ENCODE data around the gene PIP4K2C.

PIP4K2C gene

DNA sequence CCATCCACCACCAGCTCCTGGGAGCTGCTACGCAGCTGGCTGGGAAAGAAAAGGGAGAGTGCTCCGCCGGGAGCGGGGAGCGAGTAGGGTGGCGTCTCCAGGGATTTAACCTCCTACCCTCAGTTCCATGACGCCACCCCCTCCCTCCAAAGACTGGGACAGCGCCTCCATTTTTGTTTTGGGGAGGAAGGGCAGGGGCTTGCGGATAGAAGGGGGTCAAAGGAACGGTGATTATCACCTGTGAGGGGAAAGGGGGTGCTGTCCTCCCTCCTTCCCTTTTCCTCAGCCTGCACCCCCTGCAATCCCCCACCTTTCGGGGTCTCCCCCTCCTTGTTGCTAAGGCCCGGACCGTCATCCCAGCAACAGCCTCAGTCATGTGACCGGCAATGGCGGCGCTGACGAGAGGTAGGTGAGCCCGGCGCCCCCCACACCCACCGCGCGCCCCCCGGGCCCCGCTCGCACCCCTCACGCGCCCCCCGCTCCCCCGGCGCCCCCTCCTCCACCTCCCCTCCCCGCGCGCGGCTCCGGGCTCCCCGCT, 13.5 kb downstream of the PIP4K2C start, which contains the start of gene DTX3:
Gene DTX3, plus strand, starts transcription at position 371 of the 538 bp plus-strand sequence. CDS start 1,694 bp downstream, outside the sequence.
- peak within 1 kb of the TSS; percentile 59 for H3K4me3 ChIP-seq (ENCODE audit: control insufficient read depth, low read depth, low read length)
- DNase-seq (ENCODE audit: low read depth): no peak
- TF ChIP-seq, protein P1, sequence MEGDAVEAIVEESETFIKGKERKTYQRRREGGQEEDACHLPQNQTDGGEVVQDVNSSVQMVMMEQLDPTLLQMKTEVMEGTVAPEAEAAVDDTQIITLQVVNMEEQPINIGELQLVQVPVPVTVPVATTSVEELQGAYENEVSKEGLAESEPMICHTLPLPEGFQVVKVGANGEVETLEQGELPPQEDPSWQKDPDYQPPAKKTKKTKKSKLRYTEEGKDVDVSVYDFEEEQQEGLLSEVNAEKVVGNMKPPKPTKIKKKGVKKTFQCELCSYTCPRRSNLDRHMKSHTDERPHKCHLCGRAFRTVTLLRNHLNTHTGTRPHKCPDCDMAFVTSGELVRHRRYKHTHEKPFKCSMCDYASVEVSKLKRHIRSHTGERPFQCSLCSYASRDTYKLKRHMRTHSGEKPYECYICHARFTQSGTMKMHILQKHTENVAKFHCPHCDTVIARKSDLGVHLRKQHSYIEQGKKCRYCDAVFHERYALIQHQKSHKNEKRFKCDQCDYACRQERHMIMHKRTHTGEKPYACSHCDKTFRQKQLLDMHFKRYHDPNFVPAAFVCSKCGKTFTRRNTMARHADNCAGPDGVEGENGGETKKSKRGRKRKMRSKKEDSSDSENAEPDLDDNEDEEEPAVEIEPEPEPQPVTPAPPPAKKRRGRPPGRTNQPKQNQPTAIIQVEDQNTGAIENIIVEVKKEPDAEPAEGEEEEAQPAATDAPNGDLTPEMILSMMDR (IDR thresholded peaks at IDR 0.05; ENCODE audit: control insufficient read depth, insufficient read depth, low read depth, low read length, missing control alignments): no peak

DNA sequence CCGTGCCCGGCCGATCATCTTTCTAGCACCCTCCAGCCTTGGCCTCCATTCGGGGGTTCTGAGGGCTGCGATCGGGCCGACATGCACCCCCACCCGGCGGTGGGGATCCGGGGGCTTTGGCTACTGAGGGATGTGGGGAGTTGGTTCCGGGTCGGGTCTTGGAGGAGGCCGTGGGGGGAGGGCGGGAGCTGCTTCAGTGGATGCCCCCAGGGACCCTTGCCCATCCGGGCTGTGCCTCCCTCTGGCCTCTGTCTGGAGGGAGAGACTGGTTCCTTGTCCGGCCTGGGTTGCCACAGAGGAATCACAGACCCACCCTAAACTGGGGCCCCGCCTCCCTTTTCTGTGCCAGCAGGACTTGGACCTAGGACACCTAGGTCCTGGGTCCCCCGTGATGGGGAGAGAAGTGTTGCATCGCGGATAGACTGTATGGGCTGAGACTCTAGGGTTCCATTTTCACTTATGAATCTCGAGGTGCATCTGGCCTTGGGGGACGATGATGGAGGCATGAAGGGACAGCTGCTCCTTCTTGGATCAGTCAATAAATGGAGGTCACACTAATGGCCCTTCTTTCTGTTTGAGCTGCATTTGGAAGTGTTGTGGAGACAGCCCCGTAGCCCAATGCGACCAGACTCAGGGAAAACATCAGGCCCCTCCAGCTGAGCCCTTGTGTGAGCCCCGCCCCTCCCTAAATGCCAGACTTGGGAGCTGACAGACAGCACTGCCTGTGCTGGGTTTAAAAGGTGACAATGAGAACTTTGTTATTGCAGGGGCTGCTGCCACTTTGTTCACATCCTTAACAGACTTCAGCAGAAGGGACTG, 14.2 kb downstream of the PIP4K2C start:
- TF ChIP-seq, protein P1 (IDR thresholded peaks at IDR 0.05; ENCODE audit: control insufficient read depth, insufficient read depth, low read depth, low read length, missing control alignments): no peak
- DNase-seq (ENCODE audit: low read depth): no peak
- peak overlapping the region; percentile 59 for H3K4me3 ChIP-seq (ENCODE audit: control insufficient read depth, low read depth, low read length)

DNA sequence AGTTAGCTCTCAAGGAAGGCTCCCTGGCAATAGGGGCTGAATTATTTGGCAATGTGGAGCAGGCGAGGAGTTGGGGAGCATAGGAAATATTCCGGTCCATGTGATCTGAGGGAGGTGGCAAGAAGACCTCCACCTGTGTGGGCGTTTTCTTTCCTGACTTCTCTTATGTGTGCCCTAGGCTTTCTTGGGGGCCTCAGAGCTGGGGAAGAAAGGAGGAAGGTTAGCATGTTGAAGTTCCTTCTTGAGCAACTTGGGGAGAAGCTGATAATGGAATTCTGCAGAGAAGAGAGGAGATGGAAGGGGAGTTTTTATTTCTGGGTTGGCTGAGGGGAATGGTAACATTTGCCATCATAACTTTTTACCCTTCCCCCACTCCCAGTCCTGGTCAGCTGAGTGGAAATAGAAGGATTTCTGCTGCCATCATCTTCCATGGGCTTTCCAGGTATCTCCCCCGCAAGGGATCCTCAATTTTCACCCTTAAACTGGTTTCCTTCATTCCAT, 14.9 kb downstream of the PIP4K2C start:
- DNase-seq (ENCODE audit: low read depth): no peak
- peak overlapping the region; percentile 59; the same call in 1 of the 2 replicates for H3K4me3 ChIP-seq (ENCODE audit: control insufficient read depth, low read depth, low read length)
- TF ChIP-seq, protein P1 (IDR thresholded peaks at IDR 0.05; ENCODE audit: control insufficient read depth, insufficient read depth, low read depth, low read length, missing control alignments): no peak

DNA sequence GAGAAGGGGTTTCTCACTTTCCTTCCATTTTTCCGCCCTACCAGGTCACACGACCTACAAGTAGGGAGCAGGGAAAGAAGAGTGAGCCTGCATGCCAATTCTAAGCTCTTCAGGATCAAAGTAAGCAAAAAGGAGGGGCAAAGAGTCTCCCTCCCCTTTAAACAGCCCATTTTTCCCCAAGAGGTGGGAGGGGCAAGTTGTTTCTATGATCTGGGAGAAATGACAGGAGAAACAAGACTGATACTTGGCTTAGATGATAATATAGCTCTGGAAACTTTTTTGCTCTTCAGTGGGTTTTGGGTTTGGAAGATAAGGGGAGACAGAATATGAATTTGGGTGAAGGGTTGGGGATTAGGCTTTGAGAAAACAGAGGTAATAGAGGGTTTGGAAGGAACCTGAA, 15.4 kb downstream of the PIP4K2C start:
- TF ChIP-seq, protein P1 (IDR thresholded peaks at IDR 0.05; ENCODE audit: control insufficient read depth, insufficient read depth, low read depth, low read length, missing control alignments): no peak
- H3K4me3 ChIP-seq (ENCODE audit: control insufficient read depth, low read depth, low read length): no peak overlapping the region
- no peak for DNase-seq (ENCODE audit: low read depth)

DNA sequence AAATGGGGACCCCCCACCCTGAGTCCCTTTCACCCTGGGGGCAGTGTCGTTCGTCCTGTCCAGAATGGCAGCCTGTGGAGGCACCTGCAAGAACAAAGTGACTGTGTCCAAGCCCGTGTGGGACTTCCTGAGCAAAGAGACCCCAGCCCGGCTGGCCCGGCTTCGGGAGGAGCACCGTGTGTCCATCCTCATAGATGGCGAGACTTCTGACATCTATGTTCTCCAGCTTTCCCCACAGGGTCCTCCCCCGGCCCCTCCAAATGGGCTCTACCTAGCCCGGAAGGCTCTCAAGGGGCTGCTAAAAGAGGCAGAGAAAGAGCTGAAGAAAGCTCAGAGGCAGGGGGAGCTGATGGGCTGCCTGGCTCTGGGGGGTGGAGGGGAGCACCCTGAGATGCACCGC, 15.8 kb downstream of the PIP4K2C start:
- DNase-seq (ENCODE audit: low read depth): no peak
- TF ChIP-seq, protein P1 (IDR thresholded peaks at IDR 0.05; ENCODE audit: control insufficient read depth, insufficient read depth, low read depth, low read length, missing control alignments): no peak
- no peak overlapping the region for H3K4me3 ChIP-seq (ENCODE audit: control insufficient read depth, low read depth, low read length)

- no peak overlapping the region for H3K4me3 ChIP-seq (ENCODE audit: control insufficient read depth, low read depth, low read length)
- TF ChIP-seq, protein P1 (IDR thresholded peaks at IDR 0.05; ENCODE audit: control insufficient read depth, insufficient read depth, low read depth, low read length, missing control alignments): no peak
- no peak for DNase-seq (ENCODE audit: low read depth)
Measured at GRCh38 chr12:57607958-57608663, 17.1 kb downstream of the PIP4K2C start.
